GM12801 (cell line): ENCODE data around the gene ADM2.

ENCODE experiments used
- TF ChIP-seq, protein P1 (sequence below): IDR thresholded peaks from one replicate; pipeline ENCODE4 v1.5.1; 2011; ENCODE audit warnings: control low read depth; ENCODE audit not compliant: insufficient read length; ENCODE audit errors: extremely low read depth

The ADM2 gene

DNA sequence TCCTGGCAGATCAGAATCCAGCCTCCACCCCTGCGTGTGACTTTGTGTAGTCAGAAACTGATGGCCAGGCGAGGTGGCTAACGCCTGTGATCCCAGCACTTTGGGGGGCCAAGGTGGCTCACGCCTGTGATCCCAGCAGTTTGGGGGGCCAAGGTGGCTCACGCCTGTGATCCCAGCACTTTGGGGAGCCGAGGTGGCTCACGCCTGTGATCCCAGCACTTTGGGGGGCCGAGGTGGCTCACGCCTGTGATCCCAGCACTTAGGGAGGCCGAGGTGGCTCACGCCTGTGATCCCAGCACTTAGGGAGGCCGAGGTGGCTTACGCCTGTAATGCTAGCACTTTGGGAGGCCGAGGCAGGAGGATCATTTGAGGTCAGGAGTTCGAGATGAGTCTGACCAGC is 31.8 kb downstream of the ADM2 start:
- TF ChIP-seq, protein P1, sequence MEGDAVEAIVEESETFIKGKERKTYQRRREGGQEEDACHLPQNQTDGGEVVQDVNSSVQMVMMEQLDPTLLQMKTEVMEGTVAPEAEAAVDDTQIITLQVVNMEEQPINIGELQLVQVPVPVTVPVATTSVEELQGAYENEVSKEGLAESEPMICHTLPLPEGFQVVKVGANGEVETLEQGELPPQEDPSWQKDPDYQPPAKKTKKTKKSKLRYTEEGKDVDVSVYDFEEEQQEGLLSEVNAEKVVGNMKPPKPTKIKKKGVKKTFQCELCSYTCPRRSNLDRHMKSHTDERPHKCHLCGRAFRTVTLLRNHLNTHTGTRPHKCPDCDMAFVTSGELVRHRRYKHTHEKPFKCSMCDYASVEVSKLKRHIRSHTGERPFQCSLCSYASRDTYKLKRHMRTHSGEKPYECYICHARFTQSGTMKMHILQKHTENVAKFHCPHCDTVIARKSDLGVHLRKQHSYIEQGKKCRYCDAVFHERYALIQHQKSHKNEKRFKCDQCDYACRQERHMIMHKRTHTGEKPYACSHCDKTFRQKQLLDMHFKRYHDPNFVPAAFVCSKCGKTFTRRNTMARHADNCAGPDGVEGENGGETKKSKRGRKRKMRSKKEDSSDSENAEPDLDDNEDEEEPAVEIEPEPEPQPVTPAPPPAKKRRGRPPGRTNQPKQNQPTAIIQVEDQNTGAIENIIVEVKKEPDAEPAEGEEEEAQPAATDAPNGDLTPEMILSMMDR, result no peak

DNA sequence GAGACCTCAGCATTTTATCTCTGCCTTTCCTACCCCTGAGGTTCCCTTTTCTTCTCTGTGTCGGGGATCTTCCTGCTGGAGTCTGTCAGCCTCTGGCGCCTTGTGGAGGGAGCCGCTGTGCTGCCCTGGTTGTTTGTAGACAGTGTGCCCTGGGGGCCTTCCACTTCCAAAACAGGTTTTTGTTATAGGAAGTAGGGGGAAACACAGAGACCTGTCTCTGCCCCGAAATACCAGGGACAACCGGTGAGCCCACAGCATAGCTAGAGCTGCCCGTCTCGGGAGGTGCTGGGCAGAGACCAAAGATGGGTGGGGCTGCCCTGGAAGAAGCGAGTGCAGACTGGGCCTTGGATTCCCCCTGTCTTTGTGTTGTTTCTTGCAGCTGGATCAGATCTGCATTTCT is 34.7 kb downstream of the ADM2 start:
- TF ChIP-seq, protein P1, result no peak

DNA sequence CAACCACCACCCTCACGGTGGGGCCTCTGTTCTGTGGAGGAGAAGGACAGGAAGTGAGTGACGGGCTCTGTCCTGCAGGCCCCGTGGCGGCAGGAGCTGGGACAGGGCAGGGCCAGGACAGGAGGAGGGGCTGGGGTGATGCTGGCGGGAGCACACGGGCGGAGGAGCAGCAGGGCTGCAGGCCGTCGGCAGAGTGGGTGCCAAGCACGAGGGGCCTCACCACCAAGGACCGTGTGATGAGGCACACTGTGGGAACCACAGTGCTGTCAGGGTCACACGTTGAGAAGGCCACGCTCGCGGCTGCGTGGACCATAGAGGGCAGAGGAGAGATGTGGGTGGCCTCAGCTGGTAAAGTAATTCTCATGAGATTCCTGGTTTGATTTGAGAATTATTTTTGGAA is 35.5 kb downstream of the ADM2 start:
- TF ChIP-seq, protein P1, result no peak

GRCh38 chr22:50517495-50518260 is 36.3 kb downstream of the ADM2 start:
- TF ChIP-seq, protein P1, result no peak

GRCh38 chr22:50518606-50519005 is 37.3 kb downstream of the ADM2 start:
- TF ChIP-seq, protein P1, result no peak

DNA sequence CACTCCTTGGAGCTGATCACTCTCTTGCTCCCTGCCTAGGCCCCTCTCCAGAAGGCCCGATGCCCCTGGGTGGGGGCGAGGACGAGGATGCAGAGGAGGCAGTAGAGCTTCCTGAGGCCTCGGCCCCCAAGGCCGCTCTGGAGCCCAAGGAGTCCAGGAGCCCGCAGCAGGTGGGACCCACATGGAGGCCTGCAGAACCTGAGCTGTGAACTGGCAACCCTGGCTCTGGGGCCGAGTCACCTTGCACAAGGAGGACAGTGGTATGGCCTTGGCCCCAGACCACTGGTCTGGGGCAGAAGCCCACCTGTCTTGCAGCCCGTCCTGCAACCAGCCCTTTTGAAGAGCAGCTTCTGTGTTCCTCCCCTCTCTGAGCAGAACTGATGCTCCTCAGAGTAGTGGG is 37.8 kb downstream of the ADM2 start:
- TF ChIP-seq, protein P1, result no peak

GRCh38 chr22:50520826-50521453 is 39.6 kb downstream of the ADM2 start:
- TF ChIP-seq, protein P1, result no peak
